ENCODE results near the gene GOLGA6L1. TPM values are rescaled to one million over a fixed set of nuclear protein-coding genes. Genes with fewer than 3 reads are reported as not detected.
"Not testable (repeated sequence)": the region's sequence is repeated elsewhere in the genome, so short reads cannot be mapped to it uniquely, and the experiment has no call there.

Gene GOLGA6L1, protein sequence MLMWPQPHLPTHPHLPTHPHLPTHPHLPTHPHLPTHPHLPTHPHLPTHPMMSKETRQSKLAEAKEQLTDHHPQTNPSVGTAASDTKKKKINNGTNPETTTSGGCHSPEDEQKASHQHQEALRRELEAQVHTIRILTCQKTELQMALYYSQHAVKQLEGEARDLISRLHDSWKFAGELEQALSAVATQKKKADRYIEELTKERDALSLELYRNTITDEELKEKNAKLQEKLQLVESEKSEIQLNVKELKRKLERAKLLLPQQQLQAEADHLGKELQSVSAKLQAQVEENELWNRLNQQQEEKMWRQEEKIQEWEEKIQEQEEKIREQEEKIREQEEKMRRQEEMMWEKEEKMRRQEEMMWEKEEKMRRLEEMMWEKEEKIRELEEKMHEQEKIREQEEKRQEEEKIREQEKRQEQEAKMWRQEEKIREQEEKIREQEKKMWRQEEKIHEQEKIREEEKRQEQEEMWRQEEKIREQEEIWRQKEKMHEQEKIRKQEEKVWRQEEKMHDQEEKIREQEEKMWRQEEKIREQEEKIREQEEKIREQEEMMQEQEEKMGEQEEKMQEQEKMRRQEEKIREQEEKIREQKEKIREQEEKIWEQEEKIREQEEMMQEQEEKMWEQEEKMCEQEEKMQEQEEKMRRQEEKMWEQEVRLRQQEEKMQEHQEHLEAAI
- not detected for total RNA-seq

GRCh38 chr15:23136722-23137121 is at the start of gene GOLGA6L1:
GOLGA6L1 (minus strand) TSS chr15:23136822; CDS start chr15:23136731, 91 bp downstream.
- DNase-seq: not testable (repeated sequence)

DNA sequence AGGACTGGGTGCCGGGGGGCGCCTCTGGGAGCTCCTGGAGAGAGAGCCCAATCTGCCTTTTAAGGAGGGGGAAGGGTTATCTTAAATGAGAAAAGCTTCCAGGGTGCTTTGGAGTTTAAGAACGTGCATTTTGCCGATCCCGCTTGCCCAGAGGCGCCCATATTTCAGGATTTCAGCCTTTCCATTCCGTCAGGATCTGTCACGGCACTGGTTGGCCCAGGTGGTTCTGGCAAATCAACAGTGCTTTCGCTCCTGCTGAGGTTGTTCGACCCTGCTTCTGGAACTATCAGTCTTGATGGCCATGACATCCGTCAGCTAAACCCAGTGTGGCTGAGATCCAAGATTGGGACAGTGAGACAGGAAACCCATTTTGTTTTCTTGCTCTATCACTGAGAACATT is 44.6 kb upstream of the GOLGA6L1 start:
- not testable (repeated sequence) for DNase-seq

DNA sequence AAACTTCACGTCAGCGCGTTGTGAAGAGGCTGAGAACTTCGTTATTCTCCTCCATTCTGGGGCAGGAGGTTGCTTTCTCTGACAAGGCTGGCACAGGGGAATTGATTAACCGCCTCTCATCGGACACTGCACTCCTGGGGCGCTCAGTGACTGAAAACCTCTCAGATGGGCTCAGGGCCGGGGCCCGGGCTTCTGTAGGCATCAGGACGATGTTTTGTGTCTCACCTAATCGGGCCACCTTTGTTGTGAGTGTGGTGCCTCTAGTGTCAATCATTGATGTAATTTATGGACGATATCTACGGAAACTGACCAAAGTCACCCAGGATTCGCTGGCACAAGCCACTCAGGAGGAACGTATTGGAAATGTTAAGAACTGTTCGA is 43.9 kb upstream of the GOLGA6L1 start:
- not testable (repeated sequence) for DNase-seq

GRCh38 chr15:23179768-23180546 is 43.3 kb upstream of the GOLGA6L1 start:
- peak; percentile 2 for DNase-seq

- DNase-seq: not testable (repeated sequence)
Observed at GRCh38 chr15:23176683-23177082, 40.1 kb upstream of the GOLGA6L1 start.

DNA sequence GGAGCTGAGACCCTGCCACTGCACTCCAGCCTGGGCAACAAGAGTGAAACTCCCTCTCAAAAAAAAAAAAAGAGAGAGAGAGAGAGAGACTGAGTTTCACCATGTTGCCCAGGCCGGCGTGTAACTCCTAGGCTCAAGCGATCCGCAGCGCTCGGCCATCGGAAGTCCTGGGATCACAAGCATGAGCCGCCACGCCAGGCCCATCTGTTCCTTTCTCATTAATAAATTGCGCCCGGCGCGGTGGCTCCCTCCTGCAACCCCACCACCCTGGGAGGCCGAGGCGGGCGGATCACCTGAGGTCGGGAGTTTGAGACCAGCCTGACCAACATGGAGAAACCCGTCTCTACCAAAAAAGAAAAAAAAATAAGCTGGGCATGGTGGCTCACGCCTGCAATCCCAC is 39.0 kb upstream of the GOLGA6L1 start:
- DNase-seq: not testable (repeated sequence)

DNA sequence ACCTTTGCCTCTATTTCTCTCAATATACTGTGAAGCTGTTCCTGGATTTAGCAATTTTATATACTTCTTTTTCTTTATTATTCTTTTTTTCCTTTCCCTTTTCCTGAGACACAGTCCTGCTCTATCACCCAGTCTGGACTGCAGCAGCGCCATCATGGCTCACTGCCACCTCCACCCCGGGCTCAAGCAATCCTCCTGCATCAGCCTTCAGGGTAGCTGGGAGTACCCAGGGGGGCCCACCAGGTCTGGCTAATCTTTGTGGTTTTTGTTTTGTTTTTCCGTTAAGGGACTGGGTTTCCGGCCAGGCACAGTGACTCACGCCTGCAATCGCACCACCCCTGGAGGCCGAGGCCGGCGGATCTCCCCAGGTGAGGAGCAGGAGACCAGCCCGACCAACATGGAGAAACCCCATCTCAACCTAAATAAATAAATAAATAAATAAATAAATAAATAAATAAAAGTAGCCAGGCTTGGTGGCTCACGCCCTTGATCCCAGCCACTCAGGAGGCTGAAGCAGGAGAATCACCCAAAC is 38.1 kb upstream of the GOLGA6L1 start:
- not testable (repeated sequence) for DNase-seq

DNA sequence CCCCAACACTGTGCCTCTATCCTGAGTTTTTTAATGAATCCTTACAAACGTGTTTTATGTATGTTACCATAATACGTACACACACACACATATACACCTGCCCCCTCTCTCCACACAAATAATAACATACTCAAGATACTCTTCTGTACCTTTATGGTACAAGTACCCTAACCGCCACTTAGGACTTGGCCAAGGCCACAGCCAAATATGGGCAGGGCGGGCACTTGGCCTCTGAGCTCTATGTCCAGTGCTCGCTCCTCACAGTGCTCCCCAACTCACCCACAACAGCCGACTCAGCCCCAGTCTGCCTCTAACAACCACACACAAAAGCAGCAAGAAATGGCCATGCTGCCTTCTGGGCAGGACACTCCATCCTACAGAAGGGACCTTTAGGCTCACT is 3.8 kb downstream of the GOLGA6L1 start:
- DNase-seq: not testable (repeated sequence)

GRCh38 chr15:23118208-23118607 is 18.4 kb downstream of the GOLGA6L1 start:
- DNase-seq: no peak

DNA sequence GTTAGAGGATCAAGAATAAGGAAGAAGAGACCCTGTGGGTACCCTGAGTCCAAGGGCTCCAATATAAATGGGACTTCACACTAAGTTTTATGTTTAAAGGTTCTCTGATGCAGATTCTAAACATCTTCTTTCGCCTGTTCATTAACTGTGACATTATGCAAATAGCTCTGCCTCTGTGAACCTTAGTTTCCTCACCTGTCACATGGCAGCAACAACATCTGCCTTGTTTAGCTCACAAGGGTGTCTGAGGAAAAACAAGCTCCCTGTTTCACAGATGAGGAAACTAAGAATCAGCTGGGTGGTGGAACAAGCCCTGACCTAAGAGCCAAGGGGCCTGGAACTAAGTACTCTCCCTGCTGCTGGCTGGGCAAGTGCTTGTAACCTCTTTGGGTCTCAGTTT is 40.8 kb downstream of the GOLGA6L1 start:
- DNase-seq: no peak

DNA sequence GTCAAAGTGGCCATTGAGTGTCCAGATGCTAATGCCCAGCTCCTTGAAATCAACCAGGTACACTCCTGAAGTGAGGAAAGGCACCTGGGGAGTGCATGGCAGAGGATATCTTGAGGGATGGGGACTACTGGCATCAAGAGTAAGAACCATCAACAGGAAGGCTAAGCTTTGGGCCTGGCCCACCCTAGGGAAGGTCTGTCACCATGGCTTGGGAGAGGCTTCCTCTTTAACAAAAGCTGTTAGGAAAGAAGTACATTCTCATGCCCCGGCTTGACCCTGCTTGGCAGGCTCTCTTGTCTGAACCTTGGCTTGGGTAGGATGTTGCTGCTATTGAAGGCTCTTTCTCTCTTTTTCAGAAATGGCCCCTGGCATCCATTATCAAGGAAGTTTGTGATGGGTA is 53.5 kb downstream of the GOLGA6L1 start:
- DNase-seq: no peak

DNA sequence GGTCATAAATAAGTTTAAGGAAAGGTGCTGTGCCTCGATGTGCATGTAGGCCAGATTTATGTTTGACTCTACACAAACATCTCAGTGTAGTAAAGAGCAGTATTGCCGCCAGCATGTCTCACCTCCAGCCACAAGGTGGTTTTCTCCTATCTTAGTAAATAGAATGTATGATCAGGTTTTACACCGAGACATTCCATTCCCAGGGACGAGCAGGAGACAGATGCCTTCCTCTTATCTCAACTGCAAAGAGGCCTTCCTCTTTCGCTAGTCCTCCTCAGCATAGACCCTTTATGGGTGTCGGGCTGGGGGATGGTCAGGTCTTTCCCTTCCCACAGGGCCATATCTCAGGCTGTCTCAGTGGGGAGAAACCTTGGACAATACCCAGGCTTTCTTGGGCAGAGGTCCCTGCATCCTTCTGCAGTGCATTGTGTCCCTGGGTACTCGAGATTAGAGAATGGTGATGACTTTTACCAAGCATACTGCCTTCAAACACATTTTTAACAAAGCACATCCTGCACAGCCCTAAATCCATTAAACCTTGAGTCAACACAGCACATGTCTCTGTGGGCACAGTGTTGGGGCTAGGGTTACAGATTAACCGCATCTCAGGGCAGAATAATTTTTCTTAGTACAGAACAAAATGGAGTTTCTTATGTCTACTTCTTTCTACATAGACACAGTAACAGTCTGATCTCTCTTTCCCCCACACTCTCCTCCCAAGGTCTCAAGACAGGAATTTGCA is 54.5 kb downstream of the GOLGA6L1 start:
- not testable (repeated sequence) for DNase-seq

GRCh38 chr15:23081271-23081670 is 55.4 kb downstream of the GOLGA6L1 start:
- no peak for DNase-seq

GRCh38 chr15:23079766-23080165 is 56.9 kb downstream of the GOLGA6L1 start:
- DNase-seq: no peak

Small RNAs within 50 kb of the gene (small RNA-seq; reads per million reads assigned to genes)
- gene RN7SL106P (ENCODE audit: low replicate concordance): not detected

Other genes starting within 250 kb of the GOLGA6L1 start
- 92.6 TPM for gene CYFIP1, start 156.5 kb downstream of the GOLGA6L1 start, total RNA-seq
- gene TUBGCP5, start 97.3 kb downstream of the GOLGA6L1 start, total RNA-seq: 34.8 TPM
- not detected for gene GOLGA6L26, start 197.4 kb upstream of the GOLGA6L1 start, total RNA-seq
- gene GOLGA8S, start 217.9 kb upstream of the GOLGA6L1 start, total RNA-seq: 0.21 TPM

Data from tongue (tissue), 3 donors.